ENCODE results near the gene ZNF483.
"Not testable (repeated sequence)": the region's sequence is repeated elsewhere in the genome, so short reads cannot be mapped to it uniquely, and the experiment has no call there.

Gene ZNF483

DNA sequence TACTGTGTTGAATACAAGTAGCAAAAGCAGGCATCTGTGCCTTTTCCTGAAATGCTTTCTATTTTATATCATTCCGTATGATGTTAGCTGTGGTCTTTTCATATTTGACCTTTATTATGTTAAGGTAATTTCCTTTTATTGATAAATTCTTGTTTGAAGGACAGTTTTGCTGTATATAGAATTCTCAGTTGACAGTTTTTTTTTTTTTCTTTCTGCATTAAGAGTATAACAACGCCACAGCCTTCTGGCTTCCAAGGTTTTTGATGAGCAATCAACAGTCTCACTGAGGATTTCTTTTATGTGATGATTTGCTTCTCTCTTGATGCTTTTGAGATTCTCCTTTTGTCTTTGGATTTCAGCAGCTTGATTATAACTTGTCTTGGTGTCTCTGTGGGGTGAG is 23.6 kb downstream of the ZNF483 start:
- no peak for DNase-seq

- DNase-seq, result not testable (repeated sequence)
These were observed 30.4 kb downstream of the ZNF483 start for GRCh38 chr9:111555425-111555824.

GRCh38 chr9:111559000-111559610 is 34.1 kb downstream of the ZNF483 start:
- DNase-seq, result no peak

- DNase-seq, result no peak
These were observed 36.3 kb downstream of the ZNF483 start for GRCh38 chr9:111561165-111561719.

GRCh38 chr9:111566234-111566633 is 41.3 kb downstream of the ZNF483 start:
- no peak for DNase-seq

DNA sequence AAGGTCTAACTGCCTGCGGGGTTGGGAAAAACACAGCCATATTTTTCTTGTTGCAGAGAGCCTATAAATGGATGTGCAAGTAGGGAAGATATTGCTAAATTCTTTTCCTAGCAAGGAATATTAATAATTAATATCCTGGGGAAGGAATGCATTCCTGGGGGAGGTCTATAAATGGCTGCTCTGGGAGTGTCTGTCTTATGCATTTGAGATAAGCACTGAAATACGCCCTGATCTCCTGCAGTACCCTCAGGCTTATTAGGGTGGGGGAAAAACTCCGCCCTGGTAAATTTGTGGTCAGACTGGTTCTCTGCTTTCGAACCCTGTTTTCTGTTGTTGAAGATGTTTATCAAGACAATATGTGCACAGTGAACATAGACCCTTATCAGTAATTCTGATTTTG is 43.1 kb downstream of the ZNF483 start:
- not testable (repeated sequence) for DNase-seq

- DNase-seq, result no peak
These were observed 48.1 kb downstream of the ZNF483 start for GRCh38 chr9:111572950-111573604.

- DNase-seq, result no peak
These were observed 57.9 kb downstream of the ZNF483 start for GRCh38 chr9:111582888-111583287.

DNA sequence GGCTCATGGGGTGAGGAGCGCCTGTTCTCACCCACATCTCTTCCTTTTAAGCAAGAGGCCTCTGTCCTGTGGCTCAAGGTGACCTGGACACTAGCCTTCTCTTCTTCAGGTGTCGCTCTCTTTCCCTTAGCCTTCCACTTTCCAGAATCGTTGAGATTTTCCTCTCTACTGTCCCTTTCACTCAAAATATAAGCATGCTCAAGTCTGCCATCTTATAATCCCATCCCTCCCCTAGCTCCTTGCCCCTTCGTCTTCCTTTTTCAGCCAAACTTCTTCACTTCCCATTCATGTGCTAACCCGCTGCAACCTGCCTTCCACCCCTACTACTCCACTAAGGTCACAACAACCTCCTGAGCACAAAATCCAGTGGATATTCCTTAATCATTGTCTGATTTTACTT is 61.4 kb downstream of the ZNF483 start:
- DNase-seq, result no peak

DNA sequence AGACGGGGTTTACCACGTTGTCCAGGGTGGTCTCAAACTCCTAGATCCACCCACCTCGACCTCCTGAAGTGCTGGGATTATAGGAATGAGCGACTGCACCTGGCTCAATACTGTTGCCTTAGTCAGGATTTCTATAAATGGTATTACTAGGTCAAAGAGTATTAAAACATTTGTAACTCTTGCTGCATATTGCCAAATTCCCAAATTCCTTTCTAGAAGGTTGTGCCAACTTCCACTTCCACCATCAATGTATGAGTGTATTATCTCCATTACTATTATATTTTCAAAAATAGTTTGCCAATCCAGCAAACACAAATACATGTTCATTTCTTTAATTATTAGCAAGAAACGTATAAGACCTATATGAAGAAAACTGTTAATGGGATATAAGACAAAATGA is 63.9 kb downstream of the ZNF483 start:
- no peak for DNase-seq

GRCh38 chr9:111597852-111598732 is 73.1 kb downstream of the ZNF483 start:
- DNase-seq, result peak; percentile 72

DNA sequence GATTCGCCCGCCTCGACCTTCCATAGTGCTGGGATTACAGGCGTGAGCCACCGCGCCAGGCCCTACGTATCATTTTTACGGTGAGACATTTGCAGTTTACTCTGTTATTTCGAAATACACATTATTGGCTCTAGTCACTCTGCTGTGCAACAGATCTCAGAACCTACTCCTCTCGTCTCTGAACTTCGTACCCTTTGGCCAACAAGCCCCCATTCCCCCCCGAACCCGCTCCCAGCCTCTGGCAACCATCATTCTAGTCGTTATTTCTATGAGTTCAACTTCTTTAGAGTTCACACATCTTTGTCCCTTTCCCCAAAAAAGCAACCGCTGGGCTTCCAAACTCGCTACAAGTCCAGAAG is 73.7 kb downstream of the ZNF483 start:
- DNase-seq, result peak; percentile 9

DNA sequence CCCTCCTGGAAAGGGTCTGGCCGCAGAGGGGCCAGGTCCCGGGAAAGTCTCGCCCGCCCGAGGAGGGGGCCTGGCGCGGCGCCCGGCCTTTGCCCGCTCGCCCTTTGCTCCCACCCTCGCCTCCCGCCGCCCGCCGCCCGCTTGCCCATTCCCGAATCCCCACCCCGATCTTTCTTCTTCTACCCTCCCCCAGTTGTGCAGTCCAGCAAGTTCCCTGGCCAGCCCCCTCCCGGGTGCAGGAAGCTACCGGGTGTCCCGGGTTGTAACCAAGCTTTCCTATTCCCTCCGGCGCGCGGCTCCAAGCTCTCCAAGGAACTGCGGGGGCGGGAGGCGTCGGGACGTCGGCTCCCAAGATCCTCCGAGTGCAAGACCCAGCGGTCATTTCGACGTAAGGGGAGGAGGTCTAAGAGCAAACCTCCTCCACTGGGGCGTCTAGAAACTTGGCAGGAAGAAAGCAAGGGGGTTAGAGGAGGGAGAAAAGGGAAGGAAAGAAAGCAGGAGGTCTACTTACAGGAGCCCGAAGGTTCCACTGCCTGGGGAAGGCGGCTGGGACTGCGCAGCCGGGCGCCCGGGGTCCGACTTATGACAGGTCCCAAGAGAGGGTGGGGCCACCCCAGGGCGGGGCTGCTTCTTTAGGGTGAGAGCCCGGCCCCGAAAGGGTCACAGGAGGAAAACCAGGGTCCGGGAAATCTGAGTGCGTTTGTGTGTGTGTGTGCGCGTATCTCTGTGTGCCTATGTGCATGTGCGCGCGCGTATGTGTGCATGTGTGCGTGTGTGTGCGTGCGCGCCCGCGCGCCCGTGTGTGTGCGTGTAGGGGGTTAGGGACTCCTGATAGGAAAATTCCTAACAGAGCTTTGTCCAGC is 74.3 kb downstream of the ZNF483 start, which contains the start of gene PTGR1:
Gene PTGR1, minus strand, starts transcription at position 556 of the 863 bp plus-strand sequence. CDS start 2,225 bp downstream, outside the sequence.
- DNase-seq, result peak; percentile 13

GRCh38 chr9:111599955-111600343 is 75.0 kb downstream of the ZNF483 start:
- DNase-seq, result no peak

GRCh38 chr9:111601237-111602018 is 76.4 kb downstream of the ZNF483 start:
- no peak for DNase-seq

GRCh38 chr9:111603041-111603440 is 78.1 kb downstream of the ZNF483 start:
- no peak for DNase-seq

- DNase-seq, result no peak
These were observed 79.2 kb downstream of the ZNF483 start for GRCh38 chr9:111604054-111604615.

DNA sequence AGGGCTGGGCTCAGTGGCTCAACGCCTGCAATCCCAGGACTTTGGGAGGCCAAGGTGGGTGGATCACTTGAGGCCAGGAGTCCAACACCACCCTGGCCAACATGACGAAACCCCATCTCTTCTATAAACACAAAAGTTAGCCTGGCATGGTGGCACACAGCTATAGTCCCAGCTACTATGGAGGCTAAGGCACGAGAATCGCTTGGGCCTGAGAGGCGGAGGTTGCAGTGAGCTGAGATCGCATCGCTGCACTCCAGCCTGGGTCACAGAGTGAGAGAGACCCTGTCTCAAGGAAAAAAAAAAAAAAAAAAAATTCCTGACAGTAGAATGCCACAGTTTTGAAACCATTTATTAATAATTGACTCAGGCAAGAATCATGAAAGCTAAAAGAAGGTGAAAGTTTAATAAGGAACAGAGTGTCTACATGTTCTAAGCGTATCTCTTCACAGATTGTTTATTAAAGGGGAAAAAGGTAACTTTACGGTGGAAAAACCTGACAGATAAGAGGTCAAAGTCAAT is 80.1 kb downstream of the ZNF483 start:
- DNase-seq, result no peak

DNA sequence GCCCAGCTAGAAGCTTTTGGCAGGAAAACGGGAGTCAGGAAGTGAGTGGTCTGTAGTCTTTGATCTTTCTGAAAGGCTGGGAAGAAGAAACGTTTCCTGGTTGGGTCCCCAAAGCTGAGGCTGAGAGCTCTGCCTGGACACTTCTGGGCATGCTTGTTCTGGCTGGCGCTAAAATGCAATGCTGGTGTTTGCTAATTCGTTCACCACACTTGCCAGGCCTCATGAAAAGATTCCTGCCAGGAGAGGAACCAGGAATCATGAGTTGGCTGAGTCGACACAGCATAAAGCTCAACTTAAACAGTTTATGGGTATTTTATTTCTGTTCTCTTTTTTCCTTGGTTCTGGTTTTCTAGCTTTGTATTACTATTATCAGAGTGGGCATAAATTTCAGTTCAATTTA is 85.2 kb downstream of the ZNF483 start:
- DNase-seq, result no peak

DNA sequence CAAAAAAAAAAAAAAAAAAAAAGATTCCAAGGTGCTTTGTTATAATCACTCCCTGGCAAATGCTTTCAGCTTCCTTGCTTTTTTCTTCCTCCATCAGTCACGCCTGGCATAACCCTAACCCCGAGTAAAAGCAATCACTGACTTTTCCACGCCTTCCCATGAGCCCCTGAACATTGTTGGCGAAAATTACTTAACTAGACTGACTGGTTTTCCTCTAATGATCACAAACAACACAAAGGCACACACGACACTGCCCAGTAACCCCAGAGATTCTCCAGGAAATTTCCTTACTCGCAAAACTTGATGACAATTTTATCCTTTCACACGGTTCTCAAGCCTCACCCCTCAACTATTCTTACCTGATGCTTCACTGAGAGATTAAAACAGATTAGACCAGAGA is 85.9 kb downstream of the ZNF483 start:
- no peak for DNase-seq

DNA sequence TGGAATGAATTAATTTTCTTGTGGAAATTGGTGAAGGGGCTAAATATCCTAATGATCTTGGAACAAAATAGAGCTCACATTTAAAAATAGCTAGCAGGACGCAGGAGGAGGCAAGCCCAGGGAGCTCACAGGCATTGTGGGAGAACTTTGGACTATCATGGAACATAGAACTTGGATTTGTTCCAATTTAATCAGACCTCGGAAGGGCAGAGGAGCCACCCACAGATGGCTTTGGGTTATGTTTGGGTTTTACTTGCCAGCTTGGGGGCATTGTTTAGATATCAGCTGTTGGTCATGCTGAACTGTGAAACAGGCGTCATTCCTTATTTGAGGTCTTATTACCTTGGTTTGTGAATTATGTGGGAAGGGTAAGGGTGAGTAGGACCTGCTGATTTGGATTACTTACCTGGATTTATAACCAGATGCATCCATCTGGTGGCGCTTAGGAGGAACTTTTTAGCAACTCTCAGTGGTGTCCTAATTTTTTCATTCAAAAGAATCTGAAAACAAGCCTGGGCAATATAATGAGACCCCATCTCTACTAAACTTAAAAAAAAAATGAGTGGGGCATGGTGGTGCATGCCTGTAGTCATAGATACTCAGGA is 88.6 kb downstream of the ZNF483 start:
- DNase-seq, result no peak
